ENCODE results near the gene DNASE1L2.

GRCh38 chr16:2271848-2272461 lies 35.7 kb downstream of the DNASE1L2 start:
- TF ChIP-seq ZNF274 (IDR thresholded peaks at IDR 0.05; ENCODE audit: low read depth, low read length) (no peak), YY1 (IDR thresholded peaks at IDR 0.05; ENCODE audit: insufficient read depth, insufficient read length) (no peak)

Data from NT2/D1 (cell line).